ENCODE results near the gene CASQ2.

The CASQ2 gene

GRCh38 chr1:115685029-115685705, 83.3 kb downstream of the CASQ2 start:
- no peak for DNase-seq

GRCh38 chr1:115682792-115683191, 85.7 kb downstream of the CASQ2 start:
- no peak for DNase-seq

GRCh38 chr1:115680730-115681111, 87.8 kb downstream of the CASQ2 start:
- no peak for DNase-seq

- no peak for DNase-seq
Observed at GRCh38 chr1:115679141-115679611, 89.3 kb downstream of the CASQ2 start.

GRCh38 chr1:115678141-115678540, 90.4 kb downstream of the CASQ2 start:
- no peak for DNase-seq

GRCh38 chr1:115677565-115677964, 90.9 kb downstream of the CASQ2 start:
- DNase-seq, result no peak

GRCh38 chr1:115677182-115677555, 91.3 kb downstream of the CASQ2 start:
- no peak for DNase-seq

GRCh38 chr1:115676498-115677181, 91.9 kb downstream of the CASQ2 start:
- DNase-seq, result no peak

GRCh38 chr1:115672224-115673009, 96.1 kb downstream of the CASQ2 start:
- DNase-seq, result no peak

GRCh38 chr1:115671176-115671934, 97.2 kb downstream of the CASQ2 start:
- peak; percentile 9 for DNase-seq

GRCh38 chr1:115670476-115671175, 97.9 kb downstream of the CASQ2 start:
- peak; percentile 18 for DNase-seq

GRCh38 chr1:115669886-115670285, 98.6 kb downstream of the CASQ2 start:
- DNase-seq, result no peak

GRCh38 chr1:115669002-115669673, 99.4 kb downstream of the CASQ2 start:
- DNase-seq, result no peak

- no peak for DNase-seq
Observed at GRCh38 chr1:115668579-115668978, 99.9 kb downstream of the CASQ2 start.

GRCh38 chr1:115666702-115667101, 101.8 kb downstream of the CASQ2 start:
- DNase-seq, result no peak

GRCh38 chr1:115666206-115666605, 102.3 kb downstream of the CASQ2 start:
- no peak for DNase-seq

- DNase-seq, result no peak
Observed at GRCh38 chr1:115665319-115666096, 103.0 kb downstream of the CASQ2 start.

- DNase-seq, result no peak
Observed at GRCh38 chr1:115661157-115661556, 107.4 kb downstream of the CASQ2 start.

GRCh38 chr1:115660151-115660550, 108.4 kb downstream of the CASQ2 start:
- DNase-seq, result no peak

GRCh38 chr1:115658646-115659045, 109.9 kb downstream of the CASQ2 start:
- DNase-seq, result no peak
